ENCODE results near the gene NDUFA8.

The NDUFA8 gene

DNA sequence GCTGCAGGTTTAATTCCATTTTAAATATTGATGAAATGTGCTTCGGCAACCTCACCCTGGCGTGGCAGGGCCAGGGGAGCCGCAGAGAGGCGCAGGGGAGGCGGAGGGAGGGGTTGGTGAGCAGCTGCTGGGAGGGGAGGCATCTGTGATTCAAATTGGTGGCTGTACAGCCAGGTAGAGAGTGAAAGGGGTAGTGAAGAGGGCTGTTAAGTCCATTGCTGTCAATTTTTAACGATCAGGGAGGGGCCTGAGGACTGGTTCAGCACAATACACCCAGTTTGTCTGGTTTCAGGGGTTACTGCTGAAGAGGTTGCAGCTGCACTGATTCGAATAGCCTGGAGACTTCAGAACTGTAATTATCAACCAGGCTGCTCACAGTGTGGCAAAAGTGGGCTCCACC, 37.8 kb upstream of the NDUFA8 start:
- H2AFZ ChIP-seq (ENCODE audit: low read length, unreplicated experiment): no peak overlapping the region
- H3K4me3 ChIP-seq (ENCODE audit: low read depth, low read length): no peak overlapping the region
- no peaks in the 10 kb centered on the region for H3K79me2 ChIP-seq (ENCODE audit: control insufficient read depth, insufficient read depth, low read length, unreplicated experiment)
- H3K36me3 ChIP-seq (ENCODE audit: insufficient read depth, low read length): no peaks in the 10 kb centered on the region
- no peak overlapping the region for H3K27ac ChIP-seq (ENCODE audit: low read depth, low read length)
- peaks cover 15% of the 10 kb centered on the region for H3K4me1 ChIP-seq (ENCODE audit: control insufficient read depth, insufficient read depth, low read length, unreplicated experiment)
- no peaks in the 10 kb centered on the region for H3K27me3 ChIP-seq (ENCODE audit: insufficient read depth, low read length)

GRCh38 chr9:122195875-122196274, 36.3 kb upstream of the NDUFA8 start:
- Histone ChIP-seq H3K4me3 (ENCODE audit: low read depth, low read length) (no peak overlapping the region), H3K27me3 (ENCODE audit: insufficient read depth, low read length) (no peaks in the 10 kb centered on the region), H3K27ac (ENCODE audit: low read depth, low read length) (no peak overlapping the region), H3K79me2 (ENCODE audit: control insufficient read depth, insufficient read depth, low read length, unreplicated experiment) (no peaks in the 10 kb centered on the region), H2AFZ (ENCODE audit: low read length, unreplicated experiment) (no peak overlapping the region), H3K36me3 (ENCODE audit: insufficient read depth, low read length) (no peaks in the 10 kb centered on the region), H3K4me1 (ENCODE audit: control insufficient read depth, insufficient read depth, low read length, unreplicated experiment) (peaks cover 2% of the 10 kb centered on the region)

DNA sequence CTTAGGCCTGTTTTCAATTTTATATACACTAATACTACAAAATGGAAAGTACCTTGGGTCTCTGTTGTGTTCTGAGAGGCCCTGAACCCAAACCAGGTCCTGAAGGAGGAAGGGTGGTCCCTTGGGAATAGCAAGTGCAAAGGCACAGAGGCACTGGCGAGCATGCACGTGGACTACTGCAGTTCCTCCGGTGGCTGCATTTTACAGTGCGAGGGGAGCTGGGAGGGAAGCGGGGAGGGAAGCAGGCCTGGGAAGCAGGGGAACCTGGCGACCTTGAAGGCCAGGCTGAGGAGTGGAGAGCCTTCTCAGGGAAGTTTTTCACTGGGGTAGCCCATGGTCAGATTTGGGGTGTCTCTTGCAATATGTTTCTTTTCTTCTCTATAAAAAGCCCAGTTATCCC, 34.1 kb upstream of the NDUFA8 start:
- Histone ChIP-seq H3K4me1 (ENCODE audit: control insufficient read depth, insufficient read depth, low read length, unreplicated experiment) (peaks cover 4% of the 10 kb centered on the region), H3K79me2 (ENCODE audit: control insufficient read depth, insufficient read depth, low read length, unreplicated experiment) (no peaks in the 10 kb centered on the region), H3K36me3 (ENCODE audit: insufficient read depth, low read length) (no peaks in the 10 kb centered on the region), H2AFZ (ENCODE audit: low read length, unreplicated experiment) (no peak overlapping the region), H3K27me3 (ENCODE audit: insufficient read depth, low read length) (no peaks in the 10 kb centered on the region), H3K4me3 (ENCODE audit: low read depth, low read length) (no peak overlapping the region), H3K27ac (ENCODE audit: low read depth, low read length) (no peak overlapping the region)

DNA sequence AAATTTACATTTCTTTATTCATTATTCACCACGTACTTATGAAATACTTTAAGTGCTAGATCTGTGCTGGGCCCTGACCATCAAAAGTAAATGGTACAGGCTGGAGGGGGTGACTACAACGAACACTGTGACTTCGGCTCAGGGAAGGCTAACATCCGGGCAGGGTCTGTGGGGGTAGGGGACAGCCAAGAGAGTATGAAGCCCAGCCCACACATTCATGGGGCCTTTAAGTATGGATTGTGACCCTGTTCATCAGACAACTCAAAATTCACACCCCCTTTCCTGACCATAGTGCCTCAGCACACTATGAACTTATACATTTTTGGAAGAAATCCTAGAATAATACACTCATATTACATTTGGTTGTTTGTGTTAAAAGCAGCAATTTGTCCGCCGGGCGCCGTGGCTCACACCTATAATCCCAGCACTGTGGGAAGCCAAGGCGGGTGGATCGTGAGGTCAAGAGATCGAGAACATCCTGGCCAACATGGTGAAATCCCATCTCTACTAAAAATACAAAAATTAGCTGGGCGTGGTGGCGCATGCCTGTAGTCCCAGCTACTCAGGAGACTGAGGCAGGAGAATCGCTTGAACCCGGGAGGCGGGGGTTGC, 33.4 kb upstream of the NDUFA8 start:
- Histone ChIP-seq H3K4me3 (ENCODE audit: low read depth, low read length) (no peak overlapping the region), H3K79me2 (ENCODE audit: control insufficient read depth, insufficient read depth, low read length, unreplicated experiment) (no peaks in the 10 kb centered on the region), H2AFZ (ENCODE audit: low read length, unreplicated experiment) (no peak overlapping the region), H3K4me1 (ENCODE audit: control insufficient read depth, insufficient read depth, low read length, unreplicated experiment) (peaks cover 4% of the 10 kb centered on the region), H3K27ac (ENCODE audit: low read depth, low read length) (no peak overlapping the region), H3K36me3 (ENCODE audit: insufficient read depth, low read length) (no peaks in the 10 kb centered on the region), H3K27me3 (ENCODE audit: insufficient read depth, low read length) (no peaks in the 10 kb centered on the region)

- Histone ChIP-seq H3K36me3 (ENCODE audit: insufficient read depth, low read length) (no peaks in the 10 kb centered on the region), H3K27ac (ENCODE audit: low read depth, low read length) (no peak overlapping the region), H3K4me3 (ENCODE audit: low read depth, low read length) (no peak overlapping the region), H2AFZ (ENCODE audit: low read length, unreplicated experiment) (no peak overlapping the region), H3K79me2 (ENCODE audit: control insufficient read depth, insufficient read depth, low read length, unreplicated experiment) (no peaks in the 10 kb centered on the region), H3K4me1 (ENCODE audit: control insufficient read depth, insufficient read depth, low read length, unreplicated experiment) (peaks cover 4% of the 10 kb centered on the region), H3K27me3 (ENCODE audit: insufficient read depth, low read length) (no peaks in the 10 kb centered on the region)
Observed at GRCh38 chr9:122192261-122192875, 32.8 kb upstream of the NDUFA8 start.

- H3K36me3 ChIP-seq (ENCODE audit: insufficient read depth, low read length): no peaks in the 10 kb centered on the region
- no peak overlapping the region for H2AFZ ChIP-seq (ENCODE audit: low read length, unreplicated experiment)
- H3K79me2 ChIP-seq (ENCODE audit: control insufficient read depth, insufficient read depth, low read length, unreplicated experiment): no peaks in the 10 kb centered on the region
- peaks cover 4% of the 10 kb centered on the region for H3K4me1 ChIP-seq (ENCODE audit: control insufficient read depth, insufficient read depth, low read length, unreplicated experiment)
- H3K27me3 ChIP-seq (ENCODE audit: insufficient read depth, low read length): no peaks in the 10 kb centered on the region
- no peak overlapping the region for H3K27ac ChIP-seq (ENCODE audit: low read depth, low read length)
- H3K4me3 ChIP-seq (ENCODE audit: low read depth, low read length): no peak overlapping the region
Observed at GRCh38 chr9:122191584-122191983, 32.0 kb upstream of the NDUFA8 start.

DNA sequence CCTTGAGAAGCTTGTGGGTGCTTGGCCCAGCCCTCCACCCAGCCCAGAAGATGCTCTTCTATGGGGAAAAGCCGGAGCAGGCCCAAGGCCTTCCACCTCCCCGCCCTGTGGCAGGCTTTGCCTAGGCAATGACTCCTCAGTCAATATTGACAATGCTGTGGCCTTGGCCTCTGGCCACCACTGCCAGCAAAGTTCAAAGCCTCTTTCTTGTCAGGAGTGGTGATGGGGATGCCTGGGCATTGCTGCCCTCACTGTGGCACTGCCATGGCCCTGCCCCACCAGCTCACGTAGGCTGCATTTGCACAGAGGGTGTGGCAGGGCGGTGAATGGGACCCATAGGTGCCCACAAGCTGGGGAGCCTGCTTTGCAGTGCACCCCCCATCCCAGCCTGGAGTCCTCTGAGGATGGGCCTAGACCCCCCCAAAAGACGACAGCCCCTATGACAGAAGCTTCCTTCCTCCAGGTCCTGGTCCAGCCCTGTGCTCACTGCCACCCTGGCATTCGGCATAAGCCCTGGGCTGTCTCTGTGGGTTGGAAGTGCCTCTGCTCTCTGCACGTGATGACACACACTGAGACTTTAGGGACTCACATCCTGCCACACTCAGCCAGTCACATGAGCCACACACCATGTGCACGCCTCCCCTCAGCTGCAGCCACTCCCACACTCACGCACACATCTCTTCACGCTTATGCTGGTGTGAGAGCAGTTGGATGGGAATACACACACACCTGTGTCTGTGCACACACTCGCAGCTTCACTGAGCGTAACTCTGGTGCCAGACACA, 31.2 kb upstream of the NDUFA8 start:
- Histone ChIP-seq H3K27me3 (ENCODE audit: insufficient read depth, low read length) (no peaks in the 10 kb centered on the region), H3K4me1 (ENCODE audit: control insufficient read depth, insufficient read depth, low read length, unreplicated experiment) (peaks cover 4% of the 10 kb centered on the region), H3K36me3 (ENCODE audit: insufficient read depth, low read length) (no peaks in the 10 kb centered on the region), H3K27ac (ENCODE audit: low read depth, low read length) (no peak overlapping the region), H2AFZ (ENCODE audit: low read length, unreplicated experiment) (no peak overlapping the region), H3K4me3 (ENCODE audit: low read depth, low read length) (no peak overlapping the region), H3K79me2 (ENCODE audit: control insufficient read depth, insufficient read depth, low read length, unreplicated experiment) (no peaks in the 10 kb centered on the region)

DNA sequence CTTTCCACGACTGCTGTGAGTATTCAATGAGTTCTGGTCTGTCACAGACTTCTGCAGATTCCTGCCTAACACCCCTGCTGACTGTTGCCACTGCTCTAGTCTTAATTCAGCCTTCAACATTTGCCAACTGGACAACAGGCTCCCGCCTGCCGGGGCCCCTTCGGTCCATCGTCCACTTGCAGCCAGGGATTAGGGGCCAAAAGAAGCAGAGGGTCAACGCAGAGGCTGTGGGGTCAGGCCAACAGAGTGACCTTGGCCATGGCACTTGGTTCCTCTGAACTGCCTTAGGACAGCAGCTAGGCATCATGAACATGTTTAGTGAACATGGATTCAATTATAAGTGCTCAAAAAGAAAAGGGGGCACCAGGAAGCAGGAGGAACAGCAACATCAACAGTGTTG, 28.8 kb upstream of the NDUFA8 start:
- no peak overlapping the region for H2AFZ ChIP-seq (ENCODE audit: low read length, unreplicated experiment)
- peaks cover 9% of the 10 kb centered on the region for H3K27me3 ChIP-seq (ENCODE audit: insufficient read depth, low read length)
- H3K36me3 ChIP-seq (ENCODE audit: insufficient read depth, low read length): no peaks in the 10 kb centered on the region
- H3K27ac ChIP-seq (ENCODE audit: low read depth, low read length): no peak overlapping the region
- H3K4me1 ChIP-seq (ENCODE audit: control insufficient read depth, insufficient read depth, low read length, unreplicated experiment): peaks cover 4% of the 10 kb centered on the region
- no peaks in the 10 kb centered on the region for H3K79me2 ChIP-seq (ENCODE audit: control insufficient read depth, insufficient read depth, low read length, unreplicated experiment)
- H3K4me3 ChIP-seq (ENCODE audit: low read depth, low read length): no peak overlapping the region

DNA sequence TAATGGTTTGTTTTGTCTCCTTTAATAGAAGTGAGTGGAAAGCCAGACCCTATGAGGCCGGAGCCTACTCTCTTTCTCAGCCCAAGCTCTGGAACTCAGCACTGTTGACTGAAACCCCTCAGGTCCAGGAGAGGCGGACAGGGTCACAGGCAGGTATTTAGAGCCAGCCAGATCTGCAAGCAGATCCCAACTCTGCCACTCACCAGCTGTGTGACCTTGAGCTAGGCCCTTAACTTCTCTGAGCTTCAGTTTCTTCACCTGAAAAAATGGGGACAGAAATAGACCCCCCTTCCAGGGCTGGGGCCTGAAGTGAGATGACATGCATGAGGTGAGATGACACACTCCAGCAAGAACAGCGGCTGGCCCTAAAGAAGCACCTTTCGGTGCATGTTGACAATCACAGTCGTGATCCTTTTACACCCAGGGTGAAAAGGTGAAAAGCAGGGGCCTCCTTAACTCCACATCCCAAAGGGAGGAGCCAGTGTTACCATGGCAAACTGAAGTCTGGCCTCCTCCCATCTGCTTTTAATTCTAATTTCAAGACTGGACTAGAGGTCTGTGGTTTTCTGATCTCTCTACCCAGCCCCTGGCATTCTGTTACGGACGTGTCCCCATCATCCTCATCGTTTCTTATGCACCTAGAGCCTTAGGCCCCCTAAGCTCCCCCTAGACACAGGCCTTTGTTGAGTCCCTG, 27.3 kb upstream of the NDUFA8 start:
- H3K79me2 ChIP-seq (ENCODE audit: control insufficient read depth, insufficient read depth, low read length, unreplicated experiment): no peaks in the 10 kb centered on the region
- no peaks in the 10 kb centered on the region for H3K36me3 ChIP-seq (ENCODE audit: insufficient read depth, low read length)
- H3K4me1 ChIP-seq (ENCODE audit: control insufficient read depth, insufficient read depth, low read length, unreplicated experiment): peaks cover 4% of the 10 kb centered on the region
- H3K27ac ChIP-seq (ENCODE audit: low read depth, low read length): no peak overlapping the region
- H3K27me3 ChIP-seq (ENCODE audit: insufficient read depth, low read length): peaks cover 18% of the 10 kb centered on the region
- H2AFZ ChIP-seq (ENCODE audit: low read length, unreplicated experiment): no peak overlapping the region
- H3K4me3 ChIP-seq (ENCODE audit: low read depth, low read length): no peak overlapping the region

- H3K36me3 ChIP-seq (ENCODE audit: insufficient read depth, low read length): no peaks in the 10 kb centered on the region
- peaks cover 5% of the 10 kb centered on the region for H3K4me1 ChIP-seq (ENCODE audit: control insufficient read depth, insufficient read depth, low read length, unreplicated experiment)
- no peak overlapping the region for H3K27ac ChIP-seq (ENCODE audit: low read depth, low read length)
- H2AFZ ChIP-seq (ENCODE audit: low read length, unreplicated experiment): no peak overlapping the region
- no peak overlapping the region for H3K4me3 ChIP-seq (ENCODE audit: low read depth, low read length)
- H3K79me2 ChIP-seq (ENCODE audit: control insufficient read depth, insufficient read depth, low read length, unreplicated experiment): no peaks in the 10 kb centered on the region
- H3K27me3 ChIP-seq (ENCODE audit: insufficient read depth, low read length): peaks cover 18% of the 10 kb centered on the region
Observed at GRCh38 chr9:122186301-122186700, 26.7 kb upstream of the NDUFA8 start.

Data from ACC112 (cell line).